HEK293T (cell line): ENCODE measurements around the gene NHEJ1.

Experiments used
- CTCF ChIA-PET: fragments of 350-600 bp; formaldehyde crosslinking; extraction: SDS; loops from one replicate; lab custom pipeline; 2021; ENCODE audit warnings: antibody characterized with exemption, inconsistent platforms; lab: Yijun Ruan, JAX
- POLR2A ChIA-PET: fragments of 350-600 bp; formaldehyde crosslinking; extraction: SDS; loops from one replicate; lab custom pipeline; 2020; ENCODE audit warnings: antibody characterized with exemption, inconsistent platforms; lab: Yijun Ruan, JAX
- DNase-seq: peaks from one replicate; pipeline ENCODE4 v3.0.0; 2012; ENCODE audit warnings: mixed read lengths; ENCODE audit errors: extremely low spot score
- ARNT ChIP-seq: fragments of 450-650 bp; IDR thresholded peaks from 2 replicates; pipeline ENCODE4 v1.6.1; 2017; ENCODE audit warnings: mild to moderate bottlenecking
- BHLHE40 ChIP-seq: fragments of 450-650 bp; IDR thresholded peaks from 2 replicates; pipeline ENCODE4 v1.6.1; 2016; ENCODE audit warnings: mild to moderate bottlenecking, moderate library complexity, borderline replicate concordance
- CTBP1 ChIP-seq: fragments of 450-650 bp; IDR thresholded peaks from 2 replicates; pipeline ENCODE4 v1.6.1; 2016; ENCODE audit warnings: borderline replicate concordance
- ELF4 ChIP-seq: fragments of 450-650 bp; IDR thresholded peaks from 2 replicates; pipeline ENCODE4 v1.6.1; 2017; ENCODE audit warnings: antibody characterized with exemption
- FOXA1 ChIP-seq: fragments of 450-650 bp; IDR thresholded peaks from 2 replicates; pipeline ENCODE4 v1.6.1; 2016; ENCODE audit warnings: mild to moderate bottlenecking
- FOXK2 ChIP-seq: fragments of 450-650 bp; IDR thresholded peaks from 2 replicates; pipeline ENCODE4 v1.6.1; 2016; ENCODE audit warnings: mild to moderate bottlenecking
- FOXM1 ChIP-seq: fragments of 450-650 bp; IDR thresholded peaks from 2 replicates; pipeline ENCODE4 v1.6.1; 2017; ENCODE audit warnings: mild to moderate bottlenecking, borderline replicate concordance
- HDGF ChIP-seq: fragments of 450-650 bp; IDR thresholded peaks from 2 replicates; pipeline ENCODE4 v1.6.1; 2017; ENCODE audit warnings: antibody characterized with exemption, borderline replicate concordance
- L3MBTL2 ChIP-seq: fragments of 450-650 bp; conservative IDR thresholded peaks from 2 replicates; pipeline ENCODE4 v1.6.1; 2016; ENCODE audit warnings: mild to moderate bottlenecking
- LEF1 ChIP-seq: fragments of 450-650 bp; IDR thresholded peaks from 2 replicates; pipeline ENCODE4 v1.6.1; 2017; ENCODE audit warnings: mild to moderate bottlenecking, borderline replicate concordance
- NFRKB ChIP-seq: fragments of 450-650 bp; IDR thresholded peaks from 2 replicates; pipeline ENCODE4 v1.6.1; 2016; ENCODE audit warnings: mild to moderate bottlenecking, moderate library complexity
- SP1 ChIP-seq: fragments of 450-650 bp; IDR thresholded peaks from 2 replicates; pipeline ENCODE4 v1.6.1; 2017
- SUZ12 ChIP-seq: fragments of 450-650 bp; IDR thresholded peaks from 2 replicates; pipeline ENCODE4 v1.6.1; 2016; ENCODE audit warnings: mild to moderate bottlenecking
- TARDBP ChIP-seq: fragments of 450-650 bp; IDR thresholded peaks from 2 replicates; pipeline ENCODE4 v1.6.1; 2016
- ZNF384 ChIP-seq: fragments of 450-650 bp; IDR thresholded peaks from 2 replicates; pipeline ENCODE4 v1.6.1; 2016
- TF ChIP-seq, protein P1 (sequence below): fragments of 450-650 bp; IDR thresholded peaks from 2 replicates; pipeline ENCODE4 v1.6.1; 2016

The NHEJ1 gene

DNA sequence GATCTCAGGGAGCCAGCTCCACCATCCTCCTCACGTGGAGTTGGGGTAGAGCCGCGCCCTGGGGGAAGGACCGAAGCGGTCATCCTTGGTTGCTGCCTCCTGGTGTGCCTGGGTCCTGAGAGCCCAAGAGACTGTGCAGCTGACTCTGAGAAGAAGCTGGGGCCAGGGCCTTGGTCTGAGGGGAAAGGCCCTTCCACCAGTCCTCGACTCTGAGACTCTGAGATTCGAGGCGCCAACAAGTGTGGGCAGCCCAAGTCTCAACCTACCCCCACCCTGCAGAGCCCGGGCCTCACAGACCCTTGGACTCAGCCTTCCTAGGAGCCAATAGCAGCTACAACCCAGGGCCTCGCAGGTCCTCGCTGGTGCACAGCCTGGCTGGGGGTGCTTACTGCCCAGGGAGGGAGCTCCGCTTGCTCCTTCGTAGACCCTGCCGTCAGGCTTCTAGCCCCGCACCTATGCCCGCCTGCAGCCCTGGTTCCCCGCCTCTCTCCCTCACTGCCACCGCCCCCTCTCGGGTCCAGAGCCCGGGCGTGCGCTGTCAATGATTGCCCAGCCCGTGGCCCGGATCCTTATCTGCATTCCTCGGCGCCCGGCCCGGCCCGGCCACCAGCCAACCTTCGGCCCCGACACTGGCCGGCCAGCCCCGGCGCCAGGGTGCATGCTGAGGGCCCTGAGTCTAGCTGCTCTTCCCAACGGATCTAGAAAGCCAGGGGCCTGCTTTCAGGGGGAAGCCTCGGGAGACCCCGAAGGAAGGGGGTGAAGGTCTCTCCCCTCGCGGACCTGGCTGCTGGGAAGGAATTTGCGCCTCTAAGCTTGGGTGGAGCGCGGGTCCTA, 101.9 kb downstream of the NHEJ1 start:
- TF ChIP-seq NFRKB = no peak
- TF ChIP-seq CTBP1 = no peak
- TF ChIP-seq TARDBP = no peak
- no peak for TF ChIP-seq FOXM1
- TF ChIP-seq SP1 = no peak
- no peak for TF ChIP-seq FOXA1
- no peak for TF ChIP-seq ELF4
- no peak for TF ChIP-seq LEF1
- CTCF ChIA-PET = interaction anchor here (0.6 to 3.0 kb wide), 16 partner anchors 11 to 180 kb away, joined by 3 to 15 read pairs (median 4); no protein-coding TSS in a partner anchor
- POLR2A ChIA-PET = no interaction called here
- DNase-seq = no peak

DNA sequence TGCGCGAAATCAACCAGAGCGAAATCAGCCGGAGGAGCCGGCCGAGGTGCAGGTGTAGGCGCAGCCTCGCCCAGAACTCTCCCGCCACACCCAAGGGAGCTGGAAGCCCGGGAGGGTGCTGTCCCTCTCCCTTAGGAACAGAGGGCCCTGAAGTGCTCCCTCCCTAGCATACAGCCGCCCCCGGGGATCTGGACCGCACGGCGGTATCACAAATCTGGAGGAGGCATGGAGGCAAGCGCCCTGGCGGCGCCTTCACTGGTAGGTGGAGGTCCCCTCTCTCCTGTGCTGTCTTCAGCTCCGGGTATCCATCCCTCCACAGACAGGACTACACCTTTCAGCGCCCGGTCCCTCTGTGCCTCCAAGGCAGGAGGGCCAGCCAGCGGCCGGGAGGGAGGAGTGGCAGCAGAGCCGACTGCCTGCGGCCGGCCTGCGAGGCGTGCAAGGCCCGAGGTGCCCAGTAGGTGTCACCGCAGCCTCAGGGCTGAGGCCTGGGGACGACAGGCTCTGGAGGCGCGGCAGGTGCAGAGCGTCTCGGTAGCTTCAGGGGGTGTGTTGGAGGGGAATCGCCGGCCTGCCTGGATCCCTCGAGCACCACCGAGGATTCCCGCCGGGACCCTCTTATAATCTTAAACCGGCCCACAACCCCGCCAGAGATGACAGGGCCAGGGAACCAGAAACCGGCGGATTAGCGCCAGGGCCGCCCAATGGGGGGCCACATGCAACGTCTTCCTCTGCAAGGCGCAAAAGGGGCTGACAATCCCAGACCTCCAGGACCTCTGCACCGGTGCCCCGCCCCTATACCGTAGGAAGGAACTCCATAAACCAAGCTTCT, 102.7 kb downstream of the NHEJ1 start:
- TF ChIP-seq ZNF384 (no peak), FOXM1 (no peak), ELF4 (no peak), BHLHE40 (no peak), CTBP1 (no peak), HDGF (no peak), L3MBTL2 (no peak), ARNT (no peak), NFRKB (no peak), FOXA1 (no peak), TARDBP (no peak), SUZ12 (no peak), LEF1 (no peak), SP1 (no peak), FOXK2 (no peak)
- TF ChIP-seq, protein P1, sequence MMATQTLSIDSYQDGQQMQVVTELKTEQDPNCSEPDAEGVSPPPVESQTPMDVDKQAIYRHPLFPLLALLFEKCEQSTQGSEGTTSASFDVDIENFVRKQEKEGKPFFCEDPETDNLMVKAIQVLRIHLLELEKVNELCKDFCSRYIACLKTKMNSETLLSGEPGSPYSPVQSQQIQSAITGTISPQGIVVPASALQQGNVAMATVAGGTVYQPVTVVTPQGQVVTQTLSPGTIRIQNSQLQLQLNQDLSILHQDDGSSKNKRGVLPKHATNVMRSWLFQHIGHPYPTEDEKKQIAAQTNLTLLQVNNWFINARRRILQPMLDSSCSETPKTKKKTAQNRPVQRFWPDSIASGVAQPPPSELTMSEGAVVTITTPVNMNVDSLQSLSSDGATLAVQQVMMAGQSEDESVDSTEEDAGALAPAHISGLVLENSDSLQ = no peak
- DNase-seq = peak; percentile 85
- CTCF ChIA-PET = interaction anchor here (0.6 to 3.0 kb wide), 14 partner anchors 10 to 179 kb away, joined by 3 to 15 read pairs (median 4); no protein-coding TSS in a partner anchor
- POLR2A ChIA-PET = no interaction called here

GRCh38 chr2:219056896-219057708, 103.5 kb downstream of the NHEJ1 start:
- ChIA-PET POLR2A (no interaction called here), CTCF (interaction anchor here (1.2 to 3.0 kb wide), 3 partner anchors 16 to 62 kb away, joined by 5 to 15 read pairs (median 7); no protein-coding TSS in a partner anchor)
- TF ChIP-seq SUZ12 (no peak), CTBP1 (no peak), SP1 (no peak), LEF1 (no peak), BHLHE40 (no peak), FOXK2 (no peak), HDGF (no peak), ELF4 (no peak), ZNF384 (no peak), NFRKB (no peak), ARNT (no peak), TARDBP (no peak), FOXA1 (no peak), L3MBTL2 (no peak), FOXM1 (no peak)
- TF ChIP-seq, protein P1 = no peak
- no peak for DNase-seq

- POLR2A ChIA-PET = no interaction called here
- TF ChIP-seq TARDBP (no peak), SUZ12 (no peak), FOXK2 (no peak), NFRKB (no peak), HDGF (no peak), FOXA1 (no peak), ZNF384 (no peak), ELF4 (no peak), LEF1 (no peak), SP1 (no peak), L3MBTL2 (no peak), BHLHE40 (no peak), CTBP1 (no peak), ARNT (no peak)
- TF ChIP-seq, protein P1 = no peak
- no peak for DNase-seq
- CTCF ChIA-PET = interaction anchor here (0.8 to 1.3 kb wide), 4 partner anchors 15 to 63 kb away, joined by 3 to 5 read pairs (median 4); no protein-coding TSS in a partner anchor
Observed at GRCh38 chr2:219056176-219056895, 104.3 kb downstream of the NHEJ1 start.
